HepG2 (cell line): ENCODE measurements around the gene THSD4. TPM values are rescaled to one million over a fixed set of nuclear protein-coding genes. Genes with fewer than 3 reads are reported as not detected.

Experiments used
- ATAC-seq: fragments of 200-7000 bp; cut with Tn5 transposase; 3 replicates; pipeline ENCODE4 v1.9.1; 2020; ENCODE audit warnings: mild to moderate bottlenecking, moderate library complexity
- BruUV-seq: library from RNA; stranded (reverse); fragments of 400-500 nt; replicated peaks from 2 replicates; lab custom pipeline; 2021; lab: Mats Ljungman, UMichigan
- CTCF ChIA-PET: fragments of 300-600 bp; formaldehyde crosslinking; extraction: SDS; loops from one replicate; lab custom pipeline; 2021; ENCODE audit warnings: low total read pairs, inconsistent platforms, low intra/inter-chr PET ratio; lab: Yijun Ruan, JAX
- POLR2A ChIA-PET: fragments of 350-600 bp; sonication (Branson Sonifier 250); formaldehyde crosslinking; loops from one replicate; lab custom pipeline; 2020; ENCODE audit warnings: antibody characterized with exemption, inconsistent platforms; lab: Yijun Ruan, JAX
- DNase-seq: peaks from one replicate; pipeline ENCODE4 v3.0.0-alpha.2; 2015; ENCODE audit warnings: low spot score
- FAIRE-seq: peaks from 3 replicates; lab custom pipeline; 2011; peaks lifted over from hg19 to GRCh38; lab: Jason Lieb, UNC
- H2AFZ ChIP-seq: one replicate; pipeline ENCODE4 v1.6.1; 2011; ENCODE audit warnings: low read length, inconsistent platforms
- H3K27ac ChIP-seq: fragments of 300-600 bp; 3 replicates; pipeline ENCODE4 v1.8.0; 2011; ENCODE audit warnings: mixed run types, mild to moderate bottlenecking, mixed read lengths, low read length, inconsistent platforms; ENCODE audit not compliant: insufficient read depth; ENCODE audit errors: extremely low read length
- H3K27me3 ChIP-seq, 2 experiments: fragments of 200-600 bp in 1 of 2; 2 replicates in 1 of 2; 3 replicates in 1 of 2; pipeline versions ENCODE4 v1.6.0 to v1.8.0; 2011; ENCODE audit warnings: low read length in 2 of 2, mild to moderate bottlenecking in 2 of 2, moderate library complexity in 2 of 2, inconsistent platforms in 1 of 2; ENCODE audit not compliant: insufficient read depth in 2 of 2, control insufficient read depth in 1 of 2
- H3K36me3 ChIP-seq, 2 experiments: fragments of 200-600 bp in 1 of 2; replicated peaks in 1 of 2; 2 replicates in 1 of 2; 3 replicates in 1 of 2; pipeline versions ENCODE4 v1.5.1 to v1.8.0; 2011; ENCODE audit warnings: low read length in 2 of 2, inconsistent platforms in 1 of 2; ENCODE audit not compliant: insufficient read depth in 2 of 2, control insufficient read depth in 1 of 2
- H3K4me1 ChIP-seq: 2 replicates; pipeline ENCODE4 v1.5.1; 2012; ENCODE audit warnings: low read length, inconsistent platforms; ENCODE audit not compliant: insufficient read depth
- H3K4me2 ChIP-seq: 2 replicates; pipeline ENCODE4 v1.6.0; 2011; ENCODE audit warnings: low read depth, low read length, inconsistent platforms
- H3K4me3 ChIP-seq, 3 experiments: fragments of 200-600 bp in 1 of 3; sonication (generic), shearing (Covaris generic) in 1 of 3; replicated peaks in 1 of 3; 2 replicates each; pipeline ENCODE4 v1.5.1; 2011 to 2016; ENCODE audit warnings: low read length in 3 of 3, inconsistent platforms in 2 of 3, low read depth in 2 of 3, mild to moderate bottlenecking in 2 of 3, control low read depth in 1 of 3, mixed read lengths in 1 of 3; ENCODE audit not compliant: insufficient read depth in 1 of 3
- H3K79me2 ChIP-seq: one replicate; pipeline ENCODE4 v1.6.1; 2011; ENCODE audit warnings: low read length, inconsistent platforms; ENCODE audit not compliant: insufficient read depth
- H3K9ac ChIP-seq: 2 replicates; pipeline ENCODE4 v1.6.0; 2011; ENCODE audit warnings: mild to moderate bottlenecking, low read depth, low read length, inconsistent platforms; ENCODE audit not compliant: insufficient read depth
- H3K9me3 ChIP-seq: 2 replicates; pipeline ENCODE4 v1.5.1; 2012; ENCODE audit warnings: mild to moderate bottlenecking, low read length
- H4K20me1 ChIP-seq: 2 replicates; pipeline ENCODE4 v1.6.0; 2011; ENCODE audit warnings: inconsistent platforms, mild to moderate bottlenecking, low read length, moderate library complexity; ENCODE audit not compliant: insufficient read depth
- ATF4 ChIP-seq, 2 experiments: fragments of 450-650 bp in 1 of 2; sonication (generic) in 1 of 2; formaldehyde crosslinking; IDR thresholded peaks; 2 replicates each; pipeline versions ENCODE4 v1.5.0 to v1.8.0; 2020 to 2022; ENCODE audit warnings: mild to moderate bottlenecking in 1 of 2, missing genetic modification reagents in 1 of 2
- CBX1 ChIP-seq: IDR thresholded peaks from one replicate; pipeline ENCODE4 v1.6.1; 2016; ENCODE audit warnings: antibody characterized with exemption, low read depth
- CC2D1A ChIP-seq: sonication (generic); formaldehyde crosslinking; IDR thresholded peaks from 2 replicates; pipeline ENCODE4 v1.8.1; 2023; ENCODE audit warnings: mild to moderate bottlenecking, missing genetic modification reagents
- HOXA5 ChIP-seq: sonication (generic); formaldehyde crosslinking; IDR thresholded peaks from 2 replicates; pipeline ENCODE4 v1.4.0; 2020; ENCODE audit warnings: missing genetic modification reagents
- KLF16 ChIP-seq, 2 experiments: sonication (generic) in 1 of 2; formaldehyde crosslinking in 1 of 2; IDR thresholded peaks; 2 replicates each; pipeline versions ENCODE4 v1.6.1 to v1.8.0; 2016 to 2023; ENCODE audit warnings: missing genetic modification reagents in 2 of 2, missing compliant biosample characterization in 1 of 2
- LCORL ChIP-seq, 2 experiments: fragments of 450-650 bp in 1 of 2; sonication (generic) in 1 of 2; formaldehyde crosslinking in 1 of 2; IDR thresholded peaks; 2 replicates each; pipeline versions ENCODE4 v1.5.0 to v1.6.1; 2017 to 2020; ENCODE audit warnings: antibody characterized with exemption in 1 of 2, missing genetic modification reagents in 1 of 2
- MAFK ChIP-seq, 2 experiments: IDR thresholded peaks in 1 of 2; conservative IDR thresholded peaks in 1 of 2; 2 replicates each; pipeline ENCODE4 v1.6.1; 2011; ENCODE audit warnings: improper control_type of control experiment in 2 of 2, low read length in 2 of 2
- NFIB ChIP-seq: sonication (generic); formaldehyde crosslinking; IDR thresholded peaks from 2 replicates; pipeline ENCODE4 v1.9.0; 2021; ENCODE audit warnings: missing genetic modification reagents, mild to moderate bottlenecking, borderline replicate concordance
- PHB2 ChIP-seq: fragments of 450-650 bp; IDR thresholded peaks from 2 replicates; pipeline ENCODE4 v1.6.1; 2018; ENCODE audit not compliant: partially characterized antibody
- RFX5 ChIP-seq: IDR thresholded peaks from 2 replicates; pipeline ENCODE4 v1.6.1; 2011; ENCODE audit warnings: low read depth, low read length, improper control_type of control experiment
- SCMH1 ChIP-seq: sonication (generic); formaldehyde crosslinking; IDR thresholded peaks from 2 replicates; pipeline ENCODE4 v1.9.0; 2021; ENCODE audit warnings: missing genetic modification reagents, mild to moderate bottlenecking, borderline replicate concordance
- SUZ12 ChIP-seq: fragments of 150-350 bp; IDR thresholded peaks from 2 replicates; pipeline ENCODE4 v1.6.1; 2014; ENCODE audit warnings: low read depth, low read length
- TAF1 ChIP-seq: sonication (generic); formaldehyde crosslinking; IDR thresholded peaks from 2 replicates; pipeline ENCODE4 v1.4.0; 2020; ENCODE audit warnings: missing genetic modification reagents
- U2AF2 ChIP-seq: fragments of 200-400 bp; formaldehyde crosslinking; IDR thresholded peaks from 2 replicates; pipeline ENCODE4 v1.6.1; 2017; ENCODE audit warnings: low read depth, mild to moderate bottlenecking, low read length
- ZBTB44 ChIP-seq: sonication (generic); formaldehyde crosslinking; IDR thresholded peaks from 2 replicates; pipeline ENCODE4 v1.4.0; 2020; ENCODE audit warnings: missing genetic modification reagents
- ZFP36L2 ChIP-seq: sonication (generic); formaldehyde crosslinking; IDR thresholded peaks from 2 replicates; pipeline ENCODE4 v1.4.0; 2020; ENCODE audit warnings: missing genetic modification reagents
- ZNF484 ChIP-seq: sonication (generic); formaldehyde crosslinking; IDR thresholded peaks from 2 replicates; pipeline ENCODE4 v1.5.1; 2020; ENCODE audit warnings: mild to moderate bottlenecking, low read depth, missing genetic modification reagents, borderline replicate concordance
- ZNF512B ChIP-seq: sonication (generic); formaldehyde crosslinking; IDR thresholded peaks from 2 replicates; pipeline ENCODE4 v1.5.1; 2020; ENCODE audit warnings: missing genetic modification reagents, mild to moderate bottlenecking, borderline replicate concordance
- ZNF546 ChIP-seq: sonication (generic); formaldehyde crosslinking; conservative IDR thresholded peaks from 2 replicates; pipeline ENCODE4 v1.8.1; 2023; ENCODE audit warnings: mild to moderate bottlenecking, missing genetic modification reagents
- ZNF550 ChIP-seq: sonication (generic); formaldehyde crosslinking; IDR thresholded peaks from 2 replicates; pipeline ENCODE4 v1.4.0; 2020; ENCODE audit warnings: mild to moderate bottlenecking, missing genetic modification reagents, borderline replicate concordance
- WGBS: methylation state at CpG from one replicate; pipeline ENCODE4 v1.1.6; 2017; ENCODE audit warnings: low lambda C conversion rate; 5-methylcytosine and 5-hydroxymethylcytosine counted together
- in situ Hi-C: cut with HindIII; loops from 2 replicates; pipeline ENCODE4 v1.10.0; 2017; ENCODE audit warnings: low pct_unique_long_range_greater_than_20kb; ENCODE audit not compliant: extremely low pct_ligation_motif_present
- intact Hi-C: fragments of 100-400 bp; cut with micrococcal nuclease; formaldehyde crosslinking; loops from one replicate; pipeline ENCODE4 v1.10.0; 2022; ENCODE audit not compliant: unreplicated experiment
- polyA plus RNA-seq, 8 experiments: library from polyadenylated mRNA; depleted of rRNA in 3 of 8; stranded (reverse) in 7 of 8; unstranded in 1 of 8; fragments of >200 nt; fragmentation: Illumina TruSeq in 4 of 8; extraction: Trizol in 4 of 8; gene quantifications; 2 replicates each; pipeline versions ENCODE4 v1.2.1 to v1.2.3, GENCODE V29; 2011 to 2016; ENCODE audit warnings: low read depth in 4 of 8, missing spikeins in 1 of 8, mixed read lengths in 1 of 8; ENCODE audit not compliant: insufficient read depth in 1 of 8
- total RNA-seq, 5 experiments: library from RNA; depleted of rRNA; stranded (reverse); fragments of >200 nt; fragmentation: Illumina TruSeq; extraction: Trizol; gene quantifications; 2 replicates each; pipeline ENCODE4 v1.2.3, GENCODE V29; 2016; ENCODE audit warnings: low read depth in 1 of 5

Gene THSD4
- total and polyA plus RNA-seq, 2 of the 13 experiments (the other 11 are each of a cell fraction or from before 2014, with no cell fraction given) = 0.07 to 0.21 TPM

- TF ChIP-seq ZNF550 (CRISPR knock-in tag) (no peak), ZNF512B (CRISPR knock-in tag) (no peak), NFIB (CRISPR knock-in tag) (no peak), TAF1 (CRISPR knock-in tag) (no peak), RFX5 (no peak), U2AF2 (no peak), SCMH1 (CRISPR knock-in tag) (no peak), CC2D1A (CRISPR knock-in tag) (no peak), ATF4 (CRISPR knock-in tag; IDR thresholded peaks at IDR 0.05) (no peak), PHB2 (no peak), CBX1 (no peak), ZNF484 (CRISPR knock-in tag) (no peak), ZBTB44 (CRISPR knock-in tag) (no peak), ZNF546 (CRISPR knock-in tag) (no peak), HOXA5 (CRISPR knock-in tag) (no peak), KLF16 (CRISPR knock-in tag; IDR thresholded peaks at IDR 0.05) (no peak), SUZ12 (no peak), LCORL (IDR thresholded peaks at IDR 0.05) (no peak), LCORL (CRISPR knock-in tag; IDR thresholded peaks at IDR 0.05) (no peak), ZFP36L2 (CRISPR knock-in tag) (no peak), MAFK (conservative IDR thresholded peaks at IDR 0.05 in 1 of 2, IDR thresholded peaks at IDR 0.05 in 1 of 2; ENCODE audit: low read length in 2 of 2) (no peak)
- H3K9ac ChIP-seq = no peak overlapping the region
- DNase-seq (no peak), ATAC-seq (no peak), FAIRE-seq (no peak)
- no peak overlapping the region for H3K4me3 ChIP-seq
- H3K4me1 ChIP-seq = no peaks in the 10 kb centered on the region
- WGBS = 15% methylated on average over 5 of the region's 5 CpGs
- ChIA-PET CTCF (no interaction called here), POLR2A (no interaction called here)
- no TSS peak for BruUV-seq
- peaks cover 0 to 4% of the 10 kb centered on the region in 2 experiments; a peak in 3 of 5 replicates for H3K27me3 ChIP-seq
- no peaks in the 10 kb centered on the region for H3K79me2 ChIP-seq
- H4K20me1 ChIP-seq = no peaks in the 10 kb centered on the region
- intact Hi-C loops (no loop called here), in situ Hi-C loops (no loop called here)
- H3K4me2 ChIP-seq = no peak overlapping the region
- no peaks in the 10 kb centered on the region for H3K36me3 ChIP-seq
- H3K9me3 ChIP-seq = no peaks in the 10 kb centered on the region
- H2AFZ ChIP-seq = no peak overlapping the region
- no peak overlapping the region for H3K27ac ChIP-seq
Measured at GRCh38 chr15:71187526-71187925, 72.3 kb downstream of the THSD4 start.
